Stimulated activated CD8-positive, alpha-beta memory T cell treated with anti-CD3 and anti-CD28 coated beads, Interleukin-7, amount 100 ng/mL, for 48 hours (primary cell): ENCODE results near the gene NUDCD3.
"Not testable (repeated sequence)": the region's sequence is repeated elsewhere in the genome, so short reads cannot be mapped to it uniquely, and the experiment has no call there.

Source experiments
- DNase-seq, 2 donors: peaks; one replicate each; pipeline ENCODE4 v3.0.0-alpha.2; 2020; ENCODE audit warnings: low read depth in 1 of 2; ENCODE audit errors: extremely low read depth in 1 of 2

NUDCD3 gene

DNA sequence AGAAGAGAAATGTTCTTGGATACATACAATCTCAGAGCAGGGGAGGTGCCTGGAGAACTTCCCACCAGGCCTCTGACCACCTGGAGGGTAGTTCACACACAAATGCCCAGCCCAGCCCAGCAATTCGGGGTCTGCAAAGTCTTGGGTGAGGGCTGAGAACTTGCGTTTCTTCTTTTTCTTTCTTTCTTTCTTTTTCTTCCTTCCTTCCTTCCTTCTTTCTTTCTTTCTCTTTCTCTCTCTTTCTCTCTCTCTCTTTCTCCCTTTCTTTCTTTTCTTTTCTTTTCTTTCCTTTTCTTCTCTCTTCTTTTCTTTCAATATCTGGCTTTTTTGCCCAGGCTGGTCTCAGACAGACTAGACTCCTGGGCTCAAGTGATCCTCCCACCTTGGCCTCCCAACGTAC lies 28.3 kb upstream of the NUDCD3 start:
- DNase-seq = no peak

DNA sequence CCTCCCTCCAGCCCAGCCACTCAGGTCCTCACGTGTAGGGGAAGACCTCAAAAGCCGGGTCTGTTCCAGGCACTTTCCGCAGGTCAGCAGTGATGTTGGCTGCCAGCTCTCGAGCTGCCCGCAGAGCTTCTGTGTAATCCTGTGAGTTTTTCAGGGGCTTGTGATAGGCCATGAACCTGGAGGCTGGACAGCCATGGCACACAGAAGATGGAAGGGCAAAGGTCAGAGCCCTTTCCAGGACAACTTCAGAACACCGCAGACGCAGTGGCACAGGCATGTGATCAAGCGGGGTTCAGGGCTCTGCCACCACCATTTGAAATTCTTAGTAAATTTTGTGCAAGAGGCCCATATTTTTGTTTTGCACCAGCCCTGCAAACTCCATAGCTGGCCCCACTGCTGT lies 26.7 kb upstream of the NUDCD3 start:
- no peak for DNase-seq

DNA sequence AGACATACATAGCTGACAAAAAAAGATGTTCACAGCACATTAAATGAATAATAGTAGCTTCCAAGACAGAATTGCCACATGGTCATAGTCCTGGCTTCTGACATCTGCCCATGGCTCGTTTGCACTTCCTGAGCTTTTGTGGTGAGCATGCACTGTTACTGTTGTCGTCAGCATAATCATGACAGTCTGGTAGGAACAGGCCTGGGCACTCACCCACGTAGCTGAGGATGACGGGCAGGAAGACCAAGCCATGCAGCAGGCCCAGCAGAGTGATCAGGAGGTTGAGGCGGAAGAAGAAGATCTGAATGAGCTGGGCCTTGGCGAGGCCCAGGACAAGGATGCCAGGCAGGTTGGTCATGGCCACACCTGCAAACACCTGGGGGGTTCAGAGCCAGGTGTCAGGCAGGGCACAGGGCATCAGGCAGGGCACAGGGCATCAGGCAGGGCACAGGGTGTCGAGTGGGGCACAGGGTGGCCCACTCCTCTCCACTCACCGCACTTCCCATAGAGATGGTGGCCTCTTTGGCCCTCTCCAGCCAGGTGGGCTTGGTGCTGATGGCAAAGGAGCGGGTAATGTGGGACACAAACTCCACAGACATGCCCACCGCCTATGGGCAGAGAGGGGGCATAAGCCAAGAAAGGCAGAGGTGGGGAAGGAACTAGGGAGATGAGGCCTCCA lies 25.3 kb upstream of the NUDCD3 start:
- DNase-seq = no peak

DNA sequence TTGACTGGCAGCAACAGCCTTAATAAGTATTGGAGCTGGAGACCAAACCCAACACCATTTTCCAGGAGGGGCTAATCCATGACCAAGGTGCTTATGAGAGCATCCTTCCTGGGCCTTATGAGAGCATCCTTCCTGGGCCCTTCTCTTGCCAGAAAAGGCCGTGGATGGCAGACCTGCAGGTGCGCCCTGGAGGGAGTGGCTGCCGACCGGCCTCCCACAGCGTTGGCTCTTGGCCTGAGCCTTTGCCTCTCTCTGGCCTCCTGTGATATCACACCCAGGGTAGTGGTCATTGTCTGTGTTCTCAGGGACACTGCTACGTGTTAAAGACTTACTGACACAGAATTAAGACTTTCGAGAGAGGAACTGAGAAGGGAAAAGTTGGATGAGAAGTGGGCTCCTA lies 22.3 kb upstream of the NUDCD3 start:
- DNase-seq = no peak

DNA sequence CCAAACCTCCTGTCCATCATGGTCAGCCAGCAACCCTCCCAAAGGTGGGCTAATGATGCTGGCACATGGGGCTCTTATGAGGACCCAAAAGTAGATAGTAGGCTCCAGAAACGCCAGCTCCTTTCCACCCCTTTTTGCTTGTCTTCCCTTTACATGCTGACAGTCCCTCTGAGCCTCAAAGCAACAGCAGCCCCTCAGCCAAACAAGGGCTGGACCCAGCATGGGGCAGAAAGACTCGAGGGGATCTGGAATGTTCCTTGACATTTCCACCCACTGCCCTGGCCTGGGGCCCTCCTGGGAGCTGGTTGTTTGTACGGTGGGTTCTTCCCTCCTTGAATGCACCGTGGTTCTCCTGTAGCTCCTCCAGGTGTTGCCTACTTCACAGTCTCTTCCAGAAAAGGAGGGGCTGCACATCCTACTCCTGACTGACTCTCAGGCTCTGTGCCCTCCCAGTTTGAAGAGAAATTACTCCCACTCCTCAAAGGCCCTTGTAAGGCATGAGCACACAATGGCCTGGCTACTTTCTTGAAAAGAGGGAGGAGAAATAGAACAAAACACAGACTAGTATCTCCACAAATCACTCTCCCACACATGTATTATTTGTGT lies 21.5 kb upstream of the NUDCD3 start:
- DNase-seq = no peak

DNA sequence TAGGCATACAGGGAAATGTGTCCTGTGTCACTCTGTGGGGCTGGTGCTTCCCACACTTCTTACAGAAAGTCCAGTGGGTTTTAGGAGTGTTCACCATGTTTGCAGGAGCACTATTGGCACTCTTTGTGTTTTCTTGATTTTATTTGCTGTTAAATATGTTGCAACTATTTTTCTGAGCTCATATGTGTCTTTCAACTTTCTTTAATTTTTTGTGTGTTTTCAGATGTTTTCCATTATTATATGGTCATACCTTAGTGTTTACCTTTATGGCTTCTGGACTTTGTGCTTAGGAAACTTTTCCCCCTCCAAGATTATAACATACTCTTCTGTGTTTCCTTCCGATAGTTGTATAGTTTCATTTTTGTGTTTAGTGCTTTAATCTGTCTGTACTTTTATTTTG lies 20.8 kb upstream of the NUDCD3 start:
- DNase-seq = no peak

DNA sequence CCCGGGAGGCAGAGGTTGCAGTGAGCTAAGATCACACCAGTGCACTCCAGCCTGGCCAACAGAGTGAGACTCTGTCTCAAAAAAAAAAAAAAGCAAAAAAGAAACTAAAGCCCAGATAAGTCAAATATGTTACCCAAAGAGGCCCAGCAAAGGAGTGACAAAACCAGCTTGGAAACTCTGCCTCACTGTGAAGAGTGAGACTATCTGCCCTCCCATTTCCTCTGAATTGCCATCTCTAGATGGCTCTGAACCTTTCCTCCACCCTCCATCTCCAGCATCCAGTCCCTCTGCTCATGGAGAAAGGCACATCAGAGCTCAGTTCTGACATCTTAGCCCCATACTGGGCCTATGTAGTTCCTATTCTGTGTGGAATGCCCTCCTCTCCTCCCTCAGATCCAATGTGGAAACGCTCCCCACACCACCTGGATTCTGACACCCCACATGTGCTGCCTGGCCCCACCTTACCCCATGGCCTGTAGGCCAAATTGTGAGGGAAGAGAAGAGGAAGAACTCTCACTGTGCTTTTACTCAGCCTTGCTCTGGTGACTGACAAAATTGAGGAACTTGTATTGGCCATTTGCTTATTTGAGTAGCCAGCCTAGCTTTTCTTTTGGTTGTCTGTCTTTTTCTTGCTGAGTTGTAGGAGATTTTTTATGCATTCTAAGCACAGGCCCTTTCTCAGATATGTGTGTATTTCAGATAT lies 18.0 kb upstream of the NUDCD3 start:
- DNase-seq = no peak

DNA sequence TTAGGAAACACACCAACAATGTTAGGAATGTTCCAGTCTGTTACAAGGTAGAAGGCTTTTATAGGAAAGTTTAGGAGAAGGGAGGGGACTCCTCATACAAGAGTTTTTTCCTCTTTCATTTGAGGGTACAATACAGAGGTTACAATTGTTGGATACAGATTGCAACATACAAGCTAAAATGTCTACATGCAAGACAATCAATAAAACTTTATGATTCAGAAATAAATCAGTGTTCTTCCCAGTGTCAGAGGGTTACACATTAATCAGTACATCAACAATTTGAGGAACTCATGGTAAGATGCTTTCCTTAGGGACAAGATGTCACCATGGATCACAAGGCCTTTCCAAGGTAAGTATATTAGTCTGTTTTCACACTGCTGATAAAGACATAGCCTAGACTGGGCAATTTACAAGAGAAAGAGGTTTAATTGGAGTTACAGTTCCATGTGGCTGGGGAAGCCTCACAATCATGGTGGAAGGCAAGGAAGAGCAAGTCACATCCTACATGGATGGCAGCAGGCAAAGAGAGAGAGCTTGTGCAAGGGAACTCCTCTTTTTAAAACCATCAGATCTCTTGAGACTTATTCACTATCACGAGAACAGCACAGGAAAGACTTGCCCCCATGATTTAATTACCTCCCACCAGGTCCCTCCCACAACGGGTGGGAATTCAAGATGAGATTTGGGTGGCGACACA lies 16.3 kb upstream of the NUDCD3 start:
- DNase-seq = not testable (repeated sequence)

DNA sequence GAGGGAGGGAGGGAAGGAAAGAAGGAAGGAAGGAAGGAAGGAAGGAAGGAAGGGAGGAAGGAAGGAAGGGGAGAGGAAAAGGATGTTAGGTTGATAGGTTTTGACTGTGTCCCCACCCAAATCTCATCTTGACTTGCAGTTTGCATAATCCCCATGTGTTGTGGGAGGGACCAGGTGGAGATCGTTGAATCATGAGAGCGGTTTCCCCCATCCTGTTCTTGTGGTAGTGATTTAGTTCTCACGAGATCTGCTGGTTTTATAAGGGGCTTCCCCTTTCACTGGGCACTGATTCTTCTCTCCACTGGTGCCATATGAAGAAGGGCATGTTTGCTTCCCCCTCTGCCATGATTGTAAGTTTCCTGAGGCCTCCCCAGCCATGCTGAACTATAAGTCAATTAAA lies 15.1 kb upstream of the NUDCD3 start:
- no peak for DNase-seq

DNA sequence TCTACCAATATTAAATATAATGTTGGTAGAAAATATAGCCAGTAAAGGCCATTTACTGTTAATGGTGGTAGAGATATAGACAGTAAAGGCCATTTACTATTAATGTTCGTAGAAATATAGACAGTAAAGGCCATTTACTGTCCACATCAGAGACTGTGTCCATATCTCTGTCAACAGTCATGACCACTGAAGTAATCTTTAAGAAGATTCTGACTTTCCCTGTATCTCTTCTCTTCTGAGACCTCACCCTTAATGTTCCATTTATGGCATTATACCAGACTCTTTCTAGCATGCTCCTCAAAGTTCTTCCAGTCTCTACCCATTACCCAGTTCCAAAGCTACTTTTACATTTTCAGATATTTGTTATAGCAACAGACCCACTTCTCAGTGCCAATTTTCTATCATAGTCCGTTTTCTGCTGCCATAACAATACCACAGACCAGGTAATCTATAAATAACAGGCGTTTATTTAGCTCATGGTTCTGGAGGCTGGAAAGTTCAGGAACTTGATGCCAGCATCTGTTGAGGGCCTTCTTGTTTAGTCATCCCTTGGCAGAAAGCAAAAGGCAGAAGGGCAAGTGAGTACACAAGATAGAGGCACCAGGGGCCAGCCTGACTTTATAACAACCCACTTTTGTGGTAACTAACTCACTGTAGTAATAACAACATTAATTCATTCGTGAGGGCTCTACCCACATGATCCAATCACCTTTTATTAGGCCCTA lies 7.9 kb upstream of the NUDCD3 start:
- DNase-seq = no peak

DNA sequence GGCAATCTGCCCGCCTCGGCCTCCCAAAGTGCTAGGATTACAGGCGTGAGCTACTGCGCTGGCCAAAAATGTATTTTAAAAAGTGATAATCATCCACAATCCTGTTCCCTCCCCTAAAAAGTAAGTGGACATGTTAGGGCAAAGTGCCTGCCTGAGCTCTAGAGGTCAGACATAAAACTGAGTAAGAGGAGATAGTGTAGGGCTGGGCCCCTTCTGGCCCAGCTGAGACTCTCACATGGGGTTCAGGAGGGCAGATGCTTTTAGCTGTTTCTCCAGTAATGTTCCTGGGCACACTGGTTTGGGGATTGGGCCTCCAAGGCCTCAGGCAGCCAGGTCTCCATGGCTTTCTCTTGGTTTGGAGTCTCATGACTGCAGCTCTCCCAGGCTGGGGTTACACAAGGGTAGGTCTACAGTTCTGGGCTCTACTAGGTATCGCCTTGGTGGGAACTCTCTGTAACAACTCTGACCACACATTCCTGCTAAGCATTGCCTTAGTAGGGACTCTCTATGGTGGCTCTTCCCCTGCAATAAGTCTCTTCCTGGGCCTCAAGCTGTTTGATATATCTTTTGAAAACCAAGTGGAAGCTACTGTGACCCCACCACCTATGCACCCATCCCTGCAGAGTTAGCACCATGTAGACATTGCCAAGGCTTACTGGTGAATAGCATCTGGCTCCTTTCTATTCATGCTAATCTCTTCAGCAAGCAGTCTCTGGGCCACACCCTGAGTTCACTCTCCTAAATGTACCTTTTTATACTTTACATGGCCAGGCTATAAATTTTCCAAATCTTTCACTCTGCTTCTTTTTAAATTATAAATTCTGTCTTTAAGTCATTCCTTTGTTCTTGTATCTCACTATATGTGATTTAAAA lies 6.9 kb upstream of the NUDCD3 start:
- no peak for DNase-seq

DNA sequence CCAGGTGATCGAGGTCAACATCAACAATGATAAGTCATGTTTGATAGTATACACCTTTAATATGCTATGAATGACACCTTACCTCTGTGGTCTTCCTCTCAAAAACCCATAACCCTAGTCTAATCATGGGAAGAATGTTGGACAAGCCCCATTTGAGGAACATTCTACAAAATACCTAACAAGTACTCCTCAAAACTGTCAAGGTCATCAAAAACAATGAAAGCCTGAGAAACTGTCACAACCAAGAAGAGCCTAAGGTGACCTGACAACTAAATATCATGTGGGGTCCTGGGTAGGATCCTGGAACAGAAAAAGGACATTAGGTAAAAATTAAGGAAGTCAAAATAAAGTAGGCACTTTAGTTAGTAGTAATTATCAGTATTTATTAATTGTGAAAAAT lies 5.9 kb upstream of the NUDCD3 start:
- DNase-seq = no peak

DNA sequence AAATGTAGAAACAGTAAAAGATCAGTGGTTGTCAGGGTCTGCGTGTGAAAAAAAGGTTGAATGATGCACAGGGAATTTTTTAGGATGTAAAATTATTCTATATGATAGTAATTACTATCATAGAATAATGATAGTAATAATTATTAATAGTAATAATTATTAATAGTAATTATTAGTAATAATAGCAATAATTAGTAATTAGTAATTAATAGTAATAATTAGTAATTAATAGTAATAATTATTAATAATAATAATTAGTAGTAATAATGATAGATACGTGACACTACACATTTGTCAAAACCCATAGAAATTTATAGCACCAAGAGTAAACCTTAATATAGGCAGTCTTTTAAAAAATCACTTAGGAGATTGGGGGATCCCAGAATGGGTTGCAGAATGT lies 4.5 kb upstream of the NUDCD3 start:
- no peak for DNase-seq

DNA sequence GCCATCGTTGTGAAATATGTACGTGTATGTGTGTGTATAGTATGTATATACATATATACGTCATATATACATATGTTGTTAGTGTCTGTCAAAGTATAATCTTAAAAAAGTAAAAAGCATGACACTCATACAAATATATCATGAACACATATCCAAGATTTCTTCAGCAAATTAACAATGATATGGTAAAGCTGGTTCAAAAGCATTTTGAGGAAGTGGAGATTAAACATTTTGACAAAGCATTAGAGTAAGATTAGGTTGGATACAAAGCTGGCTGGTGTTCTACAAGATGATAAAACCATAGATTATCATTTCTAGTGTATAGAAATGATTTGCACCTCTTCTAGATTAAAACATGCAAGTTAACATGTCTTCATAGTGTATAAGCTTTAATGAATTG lies 771 bp upstream of the NUDCD3 start:
- no peak for DNase-seq

DNA sequence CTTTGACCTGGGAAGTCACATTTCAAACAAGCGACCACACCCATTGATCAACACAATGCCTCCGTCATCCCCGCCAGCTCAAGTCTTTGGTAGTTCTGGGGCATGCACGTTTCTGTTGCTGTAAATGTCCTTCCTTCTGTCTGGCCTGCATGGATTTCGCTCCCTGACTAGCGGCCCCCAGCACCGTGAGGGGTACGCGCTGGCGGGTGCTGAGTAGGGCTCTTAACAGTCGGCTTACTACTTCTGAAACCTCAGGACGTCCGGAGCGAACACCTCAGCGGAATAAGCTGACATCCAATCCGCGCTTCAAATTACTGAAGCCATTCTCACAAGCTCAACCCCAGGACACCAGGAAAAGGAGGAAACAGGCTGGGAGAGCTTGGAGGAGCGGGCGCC lies 505 bp downstream of the NUDCD3 start:
- DNase-seq = peak in 1 of 2 donors; percentile 5

DNA sequence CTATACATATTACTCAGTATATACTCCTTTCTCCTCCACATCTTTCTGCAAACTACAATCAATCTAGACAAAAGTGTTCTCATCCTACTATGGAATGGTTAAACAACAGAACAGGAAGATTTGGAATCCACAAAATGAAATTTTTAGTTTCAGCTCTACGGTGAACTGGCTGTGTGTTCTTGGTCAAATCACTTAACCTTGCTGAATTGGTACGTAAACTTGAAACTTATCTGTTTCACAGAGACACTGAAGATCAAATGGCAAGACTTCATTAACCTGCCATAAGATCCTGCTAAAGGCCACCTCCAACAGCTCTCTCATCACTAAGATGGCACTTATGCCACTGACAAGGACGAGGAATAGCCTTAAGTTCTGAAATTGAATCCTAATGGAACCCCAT lies 1.5 kb downstream of the NUDCD3 start:
- DNase-seq = no peak

DNA sequence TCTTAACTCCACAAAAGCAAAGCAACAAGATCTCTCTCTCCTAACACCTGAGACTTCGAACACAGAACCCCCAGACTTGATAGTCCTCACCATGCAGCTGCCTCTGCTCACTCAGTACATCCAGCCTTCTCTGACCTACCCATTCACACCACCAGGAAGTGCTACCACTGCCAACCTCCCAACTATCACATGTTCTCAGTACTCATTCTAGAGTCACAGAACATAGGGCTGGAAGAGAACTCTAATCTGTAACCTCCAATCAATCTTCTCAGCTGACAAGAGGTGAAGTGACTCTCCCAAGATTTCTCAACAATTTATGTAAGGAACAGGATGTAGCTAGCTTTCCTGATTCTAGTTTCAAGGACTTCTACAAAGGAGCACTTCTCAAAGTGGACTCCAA lies 3.8 kb downstream of the NUDCD3 start:
- DNase-seq = no peak

DNA sequence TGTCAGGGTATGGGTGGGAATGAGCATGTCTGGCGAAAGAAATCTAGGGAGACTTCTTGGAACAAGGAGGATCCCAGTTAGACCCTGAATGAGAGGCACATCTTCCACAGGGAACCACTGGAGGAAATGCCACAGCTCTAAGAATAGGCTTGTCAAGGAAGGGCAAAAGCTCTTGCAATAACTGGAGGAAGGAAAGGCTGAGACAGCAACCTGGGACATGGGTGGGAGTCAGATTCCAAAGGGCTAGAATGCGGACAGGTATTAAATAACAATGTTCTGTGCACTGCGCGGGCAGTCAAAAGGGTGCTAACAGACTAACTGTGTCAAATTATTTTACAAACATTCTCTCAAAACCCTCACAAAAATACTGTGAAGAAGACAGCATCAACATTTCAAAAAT lies 4.5 kb downstream of the NUDCD3 start:
- DNase-seq = no peak

DNA sequence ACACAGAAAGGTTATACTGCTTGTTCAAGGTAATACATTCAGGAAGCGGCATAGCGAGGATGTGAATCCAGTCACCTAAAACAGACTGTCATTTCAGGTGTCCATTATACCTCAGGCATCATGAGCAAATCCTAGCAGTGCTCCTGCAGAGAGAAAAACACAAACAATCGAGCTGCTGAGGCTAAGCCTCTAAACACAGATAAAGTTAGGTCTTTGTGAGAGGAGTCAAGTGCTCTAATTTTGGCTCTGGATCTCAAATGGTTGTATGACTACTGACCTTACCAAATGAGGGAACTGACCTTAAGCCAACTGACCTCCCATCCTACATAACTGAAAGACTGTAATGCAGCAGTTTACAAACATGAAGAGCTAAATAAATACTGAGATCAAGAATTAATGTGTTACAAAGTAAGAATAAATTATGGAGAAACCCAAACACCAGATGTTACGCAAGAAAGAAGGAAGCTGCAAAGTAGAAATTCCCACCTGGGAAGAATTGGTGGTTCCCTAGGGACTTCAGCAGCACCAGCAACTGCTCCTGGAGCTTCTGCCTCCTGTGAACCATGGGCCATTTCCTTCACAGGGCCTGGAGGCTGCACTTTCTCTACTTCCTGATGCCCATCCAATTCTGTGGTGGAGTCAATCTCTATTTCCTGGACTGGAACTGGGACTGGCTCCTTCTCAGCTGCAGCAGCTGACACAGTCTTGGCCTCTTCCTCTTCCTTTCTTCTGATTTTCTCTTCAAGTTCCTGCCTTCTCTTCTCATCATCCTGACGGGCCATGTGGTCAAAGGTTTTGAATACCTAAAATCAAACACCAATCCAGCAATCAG lies 5.8 kb downstream of the NUDCD3 start:
- no peak for DNase-seq
